Amniotic epithelial cell (primary cell): ENCODE measurements around the gene ABR.
"Not testable (repeated sequence)": the region's sequence is repeated elsewhere in the genome, so short reads cannot be mapped to it uniquely, and the experiment has no call there.

Experiments used
- DNase-seq: peaks from one replicate; pipeline ENCODE4 v3.0.0-alpha.2; 2010; ENCODE audit warnings: low read depth

Gene ABR

GRCh38 chr17:1095090-1095852, 84.5 kb downstream of the ABR start:
- no peak for DNase-seq

- DNase-seq = no peak
Measured at GRCh38 chr17:1094591-1094990, 85.2 kb downstream of the ABR start.

- no peak for DNase-seq
Measured at GRCh38 chr17:1091900-1092299, 87.9 kb downstream of the ABR start.

- DNase-seq = no peak
Measured at GRCh38 chr17:1091190-1091534, 88.6 kb downstream of the ABR start.

GRCh38 chr17:1090465-1091189, 89.2 kb downstream of the ABR start:
- no peak for DNase-seq

- no peak for DNase-seq
Measured at GRCh38 chr17:1089915-1090314, 89.9 kb downstream of the ABR start.

- DNase-seq = peak; percentile 42
Measured at GRCh38 chr17:1087381-1088241, 92.2 kb downstream of the ABR start.

GRCh38 chr17:1083451-1084187, 96.2 kb downstream of the ABR start:
- no peak for DNase-seq

GRCh38 chr17:1082579-1082978, 97.2 kb downstream of the ABR start:
- peak; percentile 45 for DNase-seq

- no peak for DNase-seq
Measured at GRCh38 chr17:1078831-1079561, 100.8 kb downstream of the ABR start.

- DNase-seq = no peak
Measured at GRCh38 chr17:1077986-1078711, 101.6 kb downstream of the ABR start.

GRCh38 chr17:1077581-1077985, 102.2 kb downstream of the ABR start:
- DNase-seq = no peak

GRCh38 chr17:1076982-1077302, 102.8 kb downstream of the ABR start:
- no peak for DNase-seq

GRCh38 chr17:1076299-1076981, 103.3 kb downstream of the ABR start:
- no peak for DNase-seq

GRCh38 chr17:1074886-1075605, 104.7 kb downstream of the ABR start:
- DNase-seq = no peak

- not testable (repeated sequence) for DNase-seq
Measured at GRCh38 chr17:1073963-1074625, 105.7 kb downstream of the ABR start.

GRCh38 chr17:1073241-1073962, 106.4 kb downstream of the ABR start:
- no peak for DNase-seq

GRCh38 chr17:1072551-1072961, 107.2 kb downstream of the ABR start:
- DNase-seq = no peak
